VCaP (cell line): Measurements from ENCODE around the gene MYO18B.
"Not testable (repeated sequence)": the region's sequence is repeated elsewhere in the genome, so short reads cannot be mapped to it uniquely, and the experiment has no call there.

Experiments
- H3K27ac ChIP-seq: fragments of 450-650 bp; 2 replicates; pipeline ENCODE4 v1.5.1; 2017
- CTCF ChIP-seq: fragments of 450-650 bp; conservative IDR thresholded peaks from 2 replicates; pipeline ENCODE4 v1.5.1; 2017; ENCODE audit warnings: mild to moderate bottlenecking, moderate library complexity

MYO18B gene

GRCh38 chr22:25970999-25971811 lies 229.2 kb downstream of the MYO18B start:
- no peak overlapping the region for H3K27ac ChIP-seq
- TF ChIP-seq CTCF, result no peak

GRCh38 chr22:25972397-25972796 lies 230.4 kb downstream of the MYO18B start:
- no peak for TF ChIP-seq CTCF
- no peak overlapping the region for H3K27ac ChIP-seq

- H3K27ac ChIP-seq, result no peak overlapping the region
- no peak for TF ChIP-seq CTCF
These were observed 234.4 kb downstream of the MYO18B start for GRCh38 chr22:25976356-25976755.

- no peak for TF ChIP-seq CTCF
- H3K27ac ChIP-seq, result no peak overlapping the region
These were observed 238.0 kb downstream of the MYO18B start for GRCh38 chr22:25979968-25980367.

- H3K27ac ChIP-seq, result not testable (repeated sequence)
These were observed 242.9 kb downstream of the MYO18B start for GRCh38 chr22:25984911-25985310.

GRCh38 chr22:25987948-25988347 lies 246.0 kb downstream of the MYO18B start:
- no peak for TF ChIP-seq CTCF
- H3K27ac ChIP-seq, result no peak overlapping the region

GRCh38 chr22:25990940-25991339 lies 249.0 kb downstream of the MYO18B start:
- no peak overlapping the region for H3K27ac ChIP-seq
- no peak for TF ChIP-seq CTCF

- no peak for TF ChIP-seq CTCF
- H3K27ac ChIP-seq, result no peak overlapping the region
These were observed 250.3 kb downstream of the MYO18B start for GRCh38 chr22:25992331-25992730.
